SK-N-SH treated with all-trans-retinoic acid at 6 μM for 48 hours (cell line): ENCODE data around the gene SLC45A1.

ENCODE experiments used
- ATAC-seq: fragments of 200-7000 bp; cut with Tn5 transposase; 3 replicates; pipeline ENCODE4 v1.9.1; 2020; ENCODE audit warnings: mild to moderate bottlenecking, moderate library complexity
- ARNTL ChIP-seq: fragments of 450-650 bp; formaldehyde crosslinking; IDR thresholded peaks from 2 replicates; pipeline ENCODE4 v1.5.0; 2020; ENCODE audit warnings: low read depth, mild to moderate bottlenecking, moderate library complexity, borderline replicate concordance
- BACH2 ChIP-seq: fragments of 250-450 bp; sonication (Bioruptor Pico); IDR thresholded peaks from 2 replicates; pipeline ENCODE4 v1.9.0; 2021; ENCODE audit warnings: mild to moderate bottlenecking, borderline replicate concordance
- CREB5 ChIP-seq: fragments of 250-450 bp; sonication (Bioruptor Pico); IDR thresholded peaks from 2 replicates; pipeline ENCODE4 v1.5.1; 2020; ENCODE audit warnings: low read depth, mild to moderate bottlenecking, moderate library complexity
- CSDC2 ChIP-seq: fragments of 250-450 bp; sonication (Bioruptor Pico); IDR thresholded peaks from 2 replicates; pipeline ENCODE4 v1.5.0; 2020; ENCODE audit warnings: mild to moderate bottlenecking, moderate library complexity
- ESRRG ChIP-seq: fragments of 250-450 bp; sonication (Bioruptor Pico); IDR thresholded peaks from 2 replicates; pipeline ENCODE4 v1.6.1; 2021; ENCODE audit warnings: mild to moderate bottlenecking
- GLIS3 ChIP-seq: fragments of 250-450 bp; sonication (Bioruptor Pico); IDR thresholded peaks from 2 replicates; pipeline ENCODE4 v1.5.0; 2020; ENCODE audit warnings: mild to moderate bottlenecking, moderate library complexity
- ISL1 ChIP-seq: fragments of 250-450 bp; sonication (Bioruptor Pico); IDR thresholded peaks from 2 replicates; pipeline ENCODE4 v2.1.2; 2022; ENCODE audit warnings: mild to moderate bottlenecking, moderate library complexity
- OSR1 ChIP-seq: fragments of 250-450 bp; sonication (Bioruptor Pico); IDR thresholded peaks from 2 replicates; pipeline ENCODE4 v1.8.0; 2022; ENCODE audit warnings: moderate library complexity, mild to moderate bottlenecking, inconsistent platforms
- RARB ChIP-seq: fragments of 250-450 bp; sonication (Bioruptor Pico); IDR thresholded peaks from 2 replicates; pipeline ENCODE4 v1.8.0; 2021; ENCODE audit warnings: mild to moderate bottlenecking, moderate library complexity
- SNAI2 ChIP-seq: fragments of 250-450 bp; sonication (Bioruptor Pico); IDR thresholded peaks from 2 replicates; pipeline ENCODE4 v1.5.0; 2020; ENCODE audit warnings: mild to moderate bottlenecking, moderate library complexity
- TCF4 ChIP-seq: fragments of 250-450 bp; sonication (Bioruptor Pico); IDR thresholded peaks from 2 replicates; pipeline ENCODE4 v1.8.0; 2021; ENCODE audit warnings: mild to moderate bottlenecking, moderate library complexity, borderline replicate concordance
- TOX ChIP-seq: fragments of 250-450 bp; sonication (Bioruptor Pico); IDR thresholded peaks from 2 replicates; pipeline ENCODE4 v1.8.0; 2021; ENCODE audit warnings: mild to moderate bottlenecking, moderate library complexity, borderline replicate concordance
- TSHZ2 ChIP-seq: fragments of 250-450 bp; sonication (Bioruptor Pico); IDR thresholded peaks from 2 replicates; pipeline ENCODE4 v1.5.0; 2020; ENCODE audit warnings: mild to moderate bottlenecking, moderate library complexity
- ZC3H10 ChIP-seq: fragments of 250-450 bp; sonication (Bioruptor Pico); IDR thresholded peaks from 2 replicates; pipeline ENCODE4 v1.5.1; 2021; ENCODE audit warnings: mild to moderate bottlenecking, moderate library complexity
- ZFP3 ChIP-seq: fragments of 250-450 bp; sonication (Bioruptor Pico); IDR thresholded peaks from 2 replicates; pipeline ENCODE4 v1.5.0; 2020; ENCODE audit warnings: mild to moderate bottlenecking, moderate library complexity
- ZFP30 ChIP-seq: fragments of 450-650 bp; formaldehyde crosslinking; IDR thresholded peaks from 2 replicates; pipeline ENCODE4 v1.5.0; 2022; ENCODE audit warnings: mild to moderate bottlenecking, moderate library complexity
- ZNF565 ChIP-seq: fragments of 450-650 bp; formaldehyde crosslinking; conservative IDR thresholded peaks from 2 replicates; pipeline ENCODE4 v1.5.0; 2020; ENCODE audit warnings: low read depth, mild to moderate bottlenecking, moderate library complexity
- ZNF70 ChIP-seq: fragments of 450-650 bp; formaldehyde crosslinking; IDR thresholded peaks from 2 replicates; pipeline ENCODE4 v1.5.0; 2020; ENCODE audit warnings: mild to moderate bottlenecking, moderate library complexity
- ZNF8 ChIP-seq: fragments of 450-650 bp; formaldehyde crosslinking; IDR thresholded peaks from 2 replicates; pipeline ENCODE4 v1.5.0; 2020; ENCODE audit warnings: mild to moderate bottlenecking, moderate library complexity
- TF ChIP-seq, protein P1 (sequence below): fragments of 250-450 bp; sonication (Bioruptor Pico); IDR thresholded peaks from 2 replicates; pipeline ENCODE4 v1.8.0; 2020; ENCODE audit warnings: mild to moderate bottlenecking, moderate library complexity, borderline replicate concordance
- TF ChIP-seq, protein P2 (sequence below): fragments of 250-450 bp; sonication (Bioruptor Pico); IDR thresholded peaks from 2 replicates; pipeline ENCODE4 v1.5.1; 2021; ENCODE audit warnings: mild to moderate bottlenecking, moderate library complexity
- TF ChIP-seq, protein P3 (sequence below): fragments of 250-450 bp; sonication (Bioruptor Pico); IDR thresholded peaks from 2 replicates; pipeline ENCODE4 v1.8.0; 2021; ENCODE audit warnings: low read depth, mild to moderate bottlenecking, moderate library complexity, borderline replicate concordance

The SLC45A1 gene

GRCh38 chr1:8374812-8375211 lies 56.9 kb downstream of the SLC45A1 start:
- no peak for TF ChIP-seq ARNTL (CRISPR knock-in tag)
- TF ChIP-seq TSHZ2 (CRISPR knock-in tag), result no peak
- no peak for TF ChIP-seq ZNF8 (CRISPR knock-in tag)
- no peak for TF ChIP-seq ZFP30 (CRISPR knock-in tag)
- TF ChIP-seq SNAI2, result no peak
- no peak for TF ChIP-seq CSDC2 (CRISPR knock-in tag)
- TF ChIP-seq ZFP3 (CRISPR knock-in tag), result no peak
- TF ChIP-seq, protein P1, sequence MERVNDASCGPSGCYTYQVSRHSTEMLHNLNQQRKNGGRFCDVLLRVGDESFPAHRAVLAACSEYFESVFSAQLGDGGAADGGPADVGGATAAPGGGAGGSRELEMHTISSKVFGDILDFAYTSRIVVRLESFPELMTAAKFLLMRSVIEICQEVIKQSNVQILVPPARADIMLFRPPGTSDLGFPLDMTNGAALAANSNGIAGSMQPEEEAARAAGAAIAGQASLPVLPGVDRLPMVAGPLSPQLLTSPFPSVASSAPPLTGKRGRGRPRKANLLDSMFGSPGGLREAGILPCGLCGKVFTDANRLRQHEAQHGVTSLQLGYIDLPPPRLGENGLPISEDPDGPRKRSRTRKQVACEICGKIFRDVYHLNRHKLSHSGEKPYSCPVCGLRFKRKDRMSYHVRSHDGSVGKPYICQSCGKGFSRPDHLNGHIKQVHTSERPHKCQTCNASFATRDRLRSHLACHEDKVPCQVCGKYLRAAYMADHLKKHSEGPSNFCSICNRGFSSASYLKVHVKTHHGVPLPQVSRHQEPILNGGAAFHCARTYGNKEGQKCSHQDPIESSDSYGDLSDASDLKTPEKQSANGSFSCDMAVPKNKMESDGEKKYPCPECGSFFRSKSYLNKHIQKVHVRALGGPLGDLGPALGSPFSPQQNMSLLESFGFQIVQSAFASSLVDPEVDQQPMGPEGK (CRISPR knock-in tag), result no peak
- no peak for TF ChIP-seq ZNF565 (CRISPR knock-in tag)
- TF ChIP-seq ZNF70, result no peak
- no peak for TF ChIP-seq OSR1 (CRISPR knock-in tag)
- TF ChIP-seq ISL1 (CRISPR knock-in tag), result no peak
- TF ChIP-seq RARB (CRISPR knock-in tag), result no peak
- TF ChIP-seq CREB5 (CRISPR knock-in tag), result no peak
- TF ChIP-seq, protein P2, sequence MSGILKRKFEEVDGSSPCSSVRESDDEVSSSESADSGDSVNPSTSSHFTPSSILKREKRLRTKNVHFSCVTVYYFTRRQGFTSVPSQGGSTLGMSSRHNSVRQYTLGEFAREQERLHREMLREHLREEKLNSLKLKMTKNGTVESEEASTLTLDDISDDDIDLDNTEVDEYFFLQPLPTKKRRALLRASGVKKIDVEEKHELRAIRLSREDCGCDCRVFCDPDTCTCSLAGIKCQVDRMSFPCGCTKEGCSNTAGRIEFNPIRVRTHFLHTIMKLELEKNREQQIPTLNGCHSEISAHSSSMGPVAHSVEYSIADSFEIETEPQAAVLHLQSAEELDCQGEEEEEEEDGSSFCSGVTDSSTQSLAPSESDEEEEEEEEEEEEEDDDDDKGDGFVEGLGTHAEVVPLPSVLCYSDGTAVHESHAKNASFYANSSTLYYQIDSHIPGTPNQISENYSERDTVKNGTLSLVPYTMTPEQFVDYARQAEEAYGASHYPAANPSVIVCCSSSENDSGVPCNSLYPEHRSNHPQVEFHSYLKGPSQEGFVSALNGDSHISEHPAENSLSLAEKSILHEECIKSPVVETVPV (CRISPR knock-in tag), result no peak
- no peak for TF ChIP-seq TOX (CRISPR knock-in tag)
- TF ChIP-seq, protein P3, sequence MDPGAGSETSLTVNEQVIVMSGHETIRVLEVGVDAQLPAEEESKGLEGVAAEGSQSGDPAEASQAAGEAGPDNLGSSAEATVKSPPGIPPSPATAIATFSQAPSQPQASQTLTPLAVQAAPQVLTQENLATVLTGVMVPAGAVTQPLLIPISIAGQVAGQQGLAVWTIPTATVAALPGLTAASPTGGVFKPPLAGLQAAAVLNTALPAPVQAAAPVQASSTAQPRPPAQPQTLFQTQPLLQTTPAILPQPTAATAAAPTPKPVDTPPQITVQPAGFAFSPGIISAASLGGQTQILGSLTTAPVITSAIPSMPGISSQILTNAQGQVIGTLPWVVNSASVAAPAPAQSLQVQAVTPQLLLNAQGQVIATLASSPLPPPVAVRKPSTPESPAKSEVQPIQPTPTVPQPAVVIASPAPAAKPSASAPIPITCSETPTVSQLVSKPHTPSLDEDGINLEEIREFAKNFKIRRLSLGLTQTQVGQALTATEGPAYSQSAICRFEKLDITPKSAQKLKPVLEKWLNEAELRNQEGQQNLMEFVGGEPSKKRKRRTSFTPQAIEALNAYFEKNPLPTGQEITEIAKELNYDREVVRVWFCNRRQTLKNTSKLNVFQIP (CRISPR knock-in tag), result no peak
- TF ChIP-seq ZC3H10 (CRISPR knock-in tag), result no peak
- TF ChIP-seq TCF4 (CRISPR knock-in tag), result no peak
- TF ChIP-seq, all 23 proteins: peak for 0
- peak; percentile 34 for ATAC-seq

GRCh38 chr1:8376358-8376840 lies 58.5 kb downstream of the SLC45A1 start:
- ATAC-seq, result no peak
- TF ChIP-seq ZNF70 (no peak), OSR1 (CRISPR knock-in tag) (no peak), ZNF565 (CRISPR knock-in tag) (no peak), ARNTL (CRISPR knock-in tag) (no peak), BACH2 (no peak), ZC3H10 (CRISPR knock-in tag) (no peak), RARB (CRISPR knock-in tag) (no peak), TOX (CRISPR knock-in tag) (no peak), ESRRG (CRISPR knock-in tag) (no peak), SNAI2 (no peak), CSDC2 (CRISPR knock-in tag) (no peak), GLIS3 (CRISPR knock-in tag) (no peak), ZNF8 (CRISPR knock-in tag) (no peak)
- TF ChIP-seq, protein P3 (CRISPR knock-in tag), result no peak
- TF ChIP-seq, protein P1 (CRISPR knock-in tag), result no peak
